ENCODE data around the gene ZCCHC2.

Gene ZCCHC2

GRCh38 chr18:62576845-62577512 is 54.2 kb downstream of the ZCCHC2 start:
- WGBS (ENCODE audit: extremely low coverage, insufficient coverage, insufficient read length) = no CpG with 5 or more reads among the region's 9 CpGs

GRCh38 chr18:62577765-62578164 is 54.9 kb downstream of the ZCCHC2 start:
- no CpG with 5 or more reads among the region's 2 CpGs for WGBS (ENCODE audit: extremely low coverage, insufficient coverage, insufficient read length)
- no peaks in the 10 kb centered on the region for H3K4me1 ChIP-seq (ENCODE audit: control insufficient read depth in 1 of 2, insufficient read depth in 2 of 2, low read length in 2 of 2)
- no peak overlapping the region for H2BK12ac ChIP-seq (ENCODE audit: low read length)
- H3K4me2 ChIP-seq (ENCODE audit: low read length) = no peak overlapping the region
- no peak overlapping the region for H3K4me3 ChIP-seq (ENCODE audit: low read depth, low read length)
- no peak overlapping the region for H4K91ac ChIP-seq (ENCODE audit: low read depth, low read length)
- no peak overlapping the region for H2AK5ac ChIP-seq (ENCODE audit: low read length)
- no peak overlapping the region for H4K8ac ChIP-seq (ENCODE audit: low read depth, low read length)
- no peaks in the 10 kb centered on the region for H3K79me1 ChIP-seq (ENCODE audit: low read length)
- no peaks in the 10 kb centered on the region for H3K27me3 ChIP-seq (ENCODE audit: insufficient read depth, low read length)
- H3K14ac ChIP-seq (ENCODE audit: low read length) = no peak overlapping the region
- no peak overlapping the region for H3K18ac ChIP-seq (ENCODE audit: low read length)
- no peak for DNase-seq
- H3K23ac ChIP-seq (ENCODE audit: low read length) = no peak overlapping the region
- H3K9me3 ChIP-seq (ENCODE audit: insufficient read depth, low read depth, low read length) = no peaks in the 10 kb centered on the region
- no peak overlapping the region for H3K4ac ChIP-seq (ENCODE audit: low read depth, low read length)
- H3K79me2 ChIP-seq (ENCODE audit: control insufficient read depth, insufficient read depth, low read length, poor library complexity) = no peaks in the 10 kb centered on the region
- H2AFZ ChIP-seq (ENCODE audit: insufficient read depth, low read length, poor library complexity) = no peak overlapping the region
- peaks cover 15 to 17% of the 10 kb centered on the region in 2 experiments for H3K36me3 ChIP-seq (ENCODE audit: control insufficient read depth in 1 of 2, insufficient read depth in 2 of 2, low read length in 2 of 2)
- H3K27ac ChIP-seq (ENCODE audit: low read depth, low read length) = no peak overlapping the region
- H3K9ac ChIP-seq (ENCODE audit: low read length) = no peak overlapping the region
- H2BK5ac ChIP-seq (ENCODE audit: low read depth, low read length, poor library complexity) = no peak overlapping the region
- no peak overlapping the region for H2BK120ac ChIP-seq (ENCODE audit: insufficient read depth, low read length, poor library complexity)
- H4K12ac ChIP-seq (ENCODE audit: low read depth, low read length) = no peak overlapping the region

More at GRCh38 chr18:62576845-62577512, 54.2 kb downstream of the ZCCHC2 start:
- Histone ChIP-seq H3K9ac (ENCODE audit: low read length) (no peak overlapping the region), H3K9me3 (ENCODE audit: insufficient read depth, low read depth, low read length) (no peaks in the 10 kb centered on the region), H2AFZ (ENCODE audit: insufficient read depth, low read length, poor library complexity) (no peak overlapping the region), H3K36me3 (ENCODE audit: control insufficient read depth in 1 of 2, insufficient read depth in 2 of 2, low read length in 2 of 2) (peaks cover 15 to 17% of the 10 kb centered on the region in 2 experiments), H3K79me1 (ENCODE audit: low read length) (no peaks in the 10 kb centered on the region), H4K91ac (ENCODE audit: low read depth, low read length) (no peak overlapping the region), H4K8ac (ENCODE audit: low read depth, low read length) (no peak overlapping the region), H3K27me3 (ENCODE audit: insufficient read depth, low read length) (no peaks in the 10 kb centered on the region), H3K4ac (ENCODE audit: low read depth, low read length) (no peak overlapping the region), H3K18ac (ENCODE audit: low read length) (no peak overlapping the region), H3K27ac (ENCODE audit: low read depth, low read length) (no peak overlapping the region), H3K79me2 (ENCODE audit: control insufficient read depth, insufficient read depth, low read length, poor library complexity) (no peaks in the 10 kb centered on the region), H3K4me1 (ENCODE audit: control insufficient read depth in 1 of 2, insufficient read depth in 2 of 2, low read length in 2 of 2) (no peaks in the 10 kb centered on the region), H3K4me3 (ENCODE audit: low read depth, low read length) (no peak overlapping the region), H3K23ac (ENCODE audit: low read length) (no peak overlapping the region), H2BK5ac (ENCODE audit: low read depth, low read length, poor library complexity) (no peak overlapping the region), H2BK120ac (ENCODE audit: insufficient read depth, low read length, poor library complexity) (no peak overlapping the region), H2BK12ac (ENCODE audit: low read length) (no peak overlapping the region), H3K14ac (ENCODE audit: low read length) (no peak overlapping the region), H3K4me2 (ENCODE audit: low read length) (no peak overlapping the region), H4K12ac (ENCODE audit: low read depth, low read length) (no peak overlapping the region), H2AK5ac (ENCODE audit: low read length) (no peak overlapping the region)
- no peak for DNase-seq

- H2BK120ac ChIP-seq (ENCODE audit: insufficient read depth, low read length, poor library complexity) = no peak overlapping the region
- H3K79me1 ChIP-seq (ENCODE audit: low read length) = no peaks in the 10 kb centered on the region
- H3K4me2 ChIP-seq (ENCODE audit: low read length) = no peak overlapping the region
- no peak overlapping the region for H3K9ac ChIP-seq (ENCODE audit: low read length)
- no peak overlapping the region for H4K8ac ChIP-seq (ENCODE audit: low read depth, low read length)
- no CpG with 5 or more reads among the region's 13 CpGs for WGBS (ENCODE audit: extremely low coverage, insufficient coverage, insufficient read length)
- H3K27me3 ChIP-seq (ENCODE audit: insufficient read depth, low read length) = no peaks in the 10 kb centered on the region
- H3K23ac ChIP-seq (ENCODE audit: low read length) = no peak overlapping the region
- H3K9me3 ChIP-seq (ENCODE audit: insufficient read depth, low read depth, low read length) = no peaks in the 10 kb centered on the region
- H3K79me2 ChIP-seq (ENCODE audit: control insufficient read depth, insufficient read depth, low read length, poor library complexity) = no peaks in the 10 kb centered on the region
- H2AK5ac ChIP-seq (ENCODE audit: low read length) = no peak overlapping the region
- no peak overlapping the region for H2BK5ac ChIP-seq (ENCODE audit: low read depth, low read length, poor library complexity)
- H3K18ac ChIP-seq (ENCODE audit: low read length) = no peak overlapping the region
- no peak overlapping the region for H2AFZ ChIP-seq (ENCODE audit: insufficient read depth, low read length, poor library complexity)
- no peak overlapping the region for H3K14ac ChIP-seq (ENCODE audit: low read length)
- H3K4me1 ChIP-seq (ENCODE audit: control insufficient read depth in 1 of 2, insufficient read depth in 2 of 2, low read length in 2 of 2) = no peaks in the 10 kb centered on the region
- no peak overlapping the region for H3K4ac ChIP-seq (ENCODE audit: low read depth, low read length)
- H4K12ac ChIP-seq (ENCODE audit: low read depth, low read length) = no peak overlapping the region
- no peak overlapping the region for H2BK12ac ChIP-seq (ENCODE audit: low read length)
- H3K36me3 ChIP-seq (ENCODE audit: control insufficient read depth in 1 of 2, insufficient read depth in 2 of 2, low read length in 2 of 2) = peaks cover 14 to 15% of the 10 kb centered on the region in 2 experiments
- no peak for DNase-seq
- no peak overlapping the region for H4K91ac ChIP-seq (ENCODE audit: low read depth, low read length)
- H3K4me3 ChIP-seq (ENCODE audit: low read depth, low read length) = no peak overlapping the region
- H3K27ac ChIP-seq (ENCODE audit: low read depth, low read length) = no peak overlapping the region
These were observed 56.2 kb downstream of the ZCCHC2 start for GRCh38 chr18:62578980-62579511.

- Histone ChIP-seq H3K18ac (ENCODE audit: low read length) (no peak overlapping the region), H4K12ac (ENCODE audit: low read depth, low read length) (no peak overlapping the region), H3K4me2 (ENCODE audit: low read length) (no peak overlapping the region), H3K4me1 (ENCODE audit: control insufficient read depth in 1 of 2, insufficient read depth in 2 of 2, low read length in 2 of 2) (no peaks in the 10 kb centered on the region), H3K36me3 (ENCODE audit: control insufficient read depth in 1 of 2, insufficient read depth in 2 of 2, low read length in 2 of 2) (peaks cover 4 to 7% of the 10 kb centered on the region in 2 experiments), H2AK5ac (ENCODE audit: low read length) (no peak overlapping the region), H3K79me1 (ENCODE audit: low read length) (no peaks in the 10 kb centered on the region), H3K4ac (ENCODE audit: low read depth, low read length) (no peak overlapping the region), H3K27ac (ENCODE audit: low read depth, low read length) (no peak overlapping the region), H2BK120ac (ENCODE audit: insufficient read depth, low read length, poor library complexity) (no peak overlapping the region), H3K9ac (ENCODE audit: low read length) (no peak overlapping the region), H2BK12ac (ENCODE audit: low read length) (no peak overlapping the region), H2AFZ (ENCODE audit: insufficient read depth, low read length, poor library complexity) (no peak overlapping the region), H4K8ac (ENCODE audit: low read depth, low read length) (no peak overlapping the region), H3K79me2 (ENCODE audit: control insufficient read depth, insufficient read depth, low read length, poor library complexity) (no peaks in the 10 kb centered on the region), H4K91ac (ENCODE audit: low read depth, low read length) (no peak overlapping the region), H3K4me3 (ENCODE audit: low read depth, low read length) (no peak overlapping the region), H3K9me3 (ENCODE audit: insufficient read depth, low read depth, low read length) (no peaks in the 10 kb centered on the region), H3K14ac (ENCODE audit: low read length) (no peak overlapping the region), H3K27me3 (ENCODE audit: insufficient read depth, low read length) (no peaks in the 10 kb centered on the region), H2BK5ac (ENCODE audit: low read depth, low read length, poor library complexity) (no peak overlapping the region), H3K23ac (ENCODE audit: low read length) (no peak overlapping the region)
- DNase-seq = no peak
- WGBS (ENCODE audit: extremely low coverage, insufficient coverage, insufficient read length) = no CpG with 5 or more reads among the region's 2 CpGs
These were observed 60.6 kb downstream of the ZCCHC2 start for GRCh38 chr18:62583376-62583775.

All from trophoblast cell (in vitro differentiated cells and primary cell).